ENCODE data around the gene SHMT2.

The SHMT2 gene

GRCh38 chr12:57221169-57221917 is 8.2 kb upstream of the SHMT2 start:
- no peak for TF ChIP-seq CTCF (IDR thresholded peaks at IDR 0.05; ENCODE audit: low read depth, low read length, missing control alignments)
- no peak overlapping the region for H3K4me3 ChIP-seq (ENCODE audit: low read depth, low read length)

GRCh38 chr12:57222286-57223190 is 7.0 kb upstream of the SHMT2 start:
- no peak for TF ChIP-seq CTCF (IDR thresholded peaks at IDR 0.05; ENCODE audit: low read depth, low read length, missing control alignments)
- DNase-seq (ENCODE audit: low read depth), result no peak
- H3K4me3 ChIP-seq (ENCODE audit: low read depth, low read length), result no peak overlapping the region

More at GRCh38 chr12:57221169-57221917, 8.2 kb upstream of the SHMT2 start:
- no peak for DNase-seq (ENCODE audit: low read depth)

- no peak for DNase-seq (ENCODE audit: low read depth)
- TF ChIP-seq CTCF (IDR thresholded peaks at IDR 0.05; ENCODE audit: low read depth, low read length, missing control alignments), result no peak
- no peak overlapping the region for H3K4me3 ChIP-seq (ENCODE audit: low read depth, low read length)
Observed at GRCh38 chr12:57223191-57224165, 6.0 kb upstream of the SHMT2 start.

GRCh38 chr12:57224278-57224972 is 5.1 kb upstream of the SHMT2 start:
- no peak overlapping the region for H3K4me3 ChIP-seq (ENCODE audit: low read depth, low read length)
- no peak for TF ChIP-seq CTCF (IDR thresholded peaks at IDR 0.05; ENCODE audit: low read depth, low read length, missing control alignments)
- no peak for DNase-seq (ENCODE audit: low read depth)

GRCh38 chr12:57224973-57225679 is 4.4 kb upstream of the SHMT2 start:
- no peak for DNase-seq (ENCODE audit: low read depth)
- no peak overlapping the region; the same call in 1 of the 2 replicates for H3K4me3 ChIP-seq (ENCODE audit: low read depth, low read length)
- TF ChIP-seq CTCF (IDR thresholded peaks at IDR 0.05; ENCODE audit: low read depth, low read length, missing control alignments), result peak; percentile 60

Data from GM12864 (cell line).